Epidermal melanocyte (primary cell): ENCODE data around the gene GRIK4.

ENCODE experiments used
- DNase-seq: peaks from one replicate; pipeline ENCODE4 v3.0.0; 2011; ENCODE audit warnings: low spot score; ENCODE audit not compliant: insufficient read length

Gene GRIK4

GRCh38 chr11:120907971-120908370 lies 396.4 kb downstream of the GRIK4 start:
- DNase-seq = no peak

DNA sequence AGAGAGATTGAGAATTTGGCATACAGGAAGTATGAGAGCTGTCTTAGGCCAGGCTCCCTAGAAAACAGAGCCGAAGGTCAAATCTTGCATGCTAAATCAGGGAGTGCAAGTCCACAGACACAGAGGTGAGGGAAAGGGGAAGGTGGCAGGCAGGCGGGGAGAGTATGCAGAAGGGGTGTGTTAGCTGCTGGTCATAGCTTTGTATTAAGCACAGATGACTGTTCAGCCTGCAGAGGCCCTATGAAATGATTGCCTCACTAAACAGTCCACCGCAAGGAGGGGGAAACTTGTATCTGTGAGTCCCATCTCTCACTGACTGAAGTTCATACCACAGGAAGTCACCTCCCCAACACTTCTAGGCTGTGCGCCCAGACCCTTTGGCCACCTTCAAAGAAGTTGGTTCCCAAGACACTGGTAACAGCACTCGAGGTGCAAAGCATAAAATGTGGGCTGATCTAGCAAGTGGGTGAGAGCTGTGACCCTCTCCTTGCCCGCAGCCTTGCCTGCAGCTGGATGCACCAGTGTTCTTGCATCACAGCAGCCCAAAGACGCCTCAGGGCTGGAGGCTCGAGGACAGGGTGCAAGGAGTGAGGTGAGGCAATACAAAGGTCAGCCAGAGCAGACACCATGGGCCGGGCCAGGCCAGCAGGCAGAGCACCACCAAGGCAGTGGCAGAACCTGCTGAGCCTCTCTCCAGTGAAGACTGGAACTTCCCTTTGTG lies 397.1 kb downstream of the GRIK4 start:
- DNase-seq = no peak

DNA sequence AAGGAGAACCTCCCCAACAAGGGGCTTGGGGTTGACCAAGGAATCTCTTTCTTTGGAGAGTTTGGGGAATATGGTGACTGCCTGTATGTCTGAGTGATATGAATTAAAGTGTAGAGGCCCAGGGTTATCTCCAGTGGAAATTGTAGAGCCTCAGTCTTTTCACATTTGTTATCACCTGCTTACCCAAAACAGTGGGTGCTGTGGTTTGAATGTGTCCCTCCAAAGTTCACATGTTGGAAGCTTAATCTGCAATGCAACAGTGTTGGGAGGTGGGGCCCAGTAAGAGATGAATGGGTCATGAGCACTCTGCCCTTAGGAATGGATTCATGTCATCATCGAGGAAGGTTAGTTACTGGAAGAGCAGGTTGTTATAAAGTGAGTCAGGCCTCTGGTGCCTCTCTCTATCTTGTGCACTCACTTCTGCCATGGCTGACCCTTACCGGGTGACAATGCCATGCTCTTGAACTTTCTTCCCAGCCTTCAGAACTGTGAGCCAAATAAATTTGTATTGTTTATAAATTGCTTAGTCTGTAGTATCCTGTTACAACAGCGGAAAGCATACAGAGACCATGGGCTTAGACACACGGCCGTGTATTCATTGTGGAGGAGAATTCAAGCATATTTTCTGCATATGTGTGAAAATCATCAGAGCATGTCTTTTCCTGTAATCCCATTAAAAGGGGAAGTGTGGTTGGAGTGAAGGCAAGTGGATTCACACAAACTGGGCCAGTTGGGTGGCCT lies 398.3 kb downstream of the GRIK4 start:
- DNase-seq = no peak

GRCh38 chr11:120911943-120912342 lies 400.4 kb downstream of the GRIK4 start:
- no peak for DNase-seq

DNA sequence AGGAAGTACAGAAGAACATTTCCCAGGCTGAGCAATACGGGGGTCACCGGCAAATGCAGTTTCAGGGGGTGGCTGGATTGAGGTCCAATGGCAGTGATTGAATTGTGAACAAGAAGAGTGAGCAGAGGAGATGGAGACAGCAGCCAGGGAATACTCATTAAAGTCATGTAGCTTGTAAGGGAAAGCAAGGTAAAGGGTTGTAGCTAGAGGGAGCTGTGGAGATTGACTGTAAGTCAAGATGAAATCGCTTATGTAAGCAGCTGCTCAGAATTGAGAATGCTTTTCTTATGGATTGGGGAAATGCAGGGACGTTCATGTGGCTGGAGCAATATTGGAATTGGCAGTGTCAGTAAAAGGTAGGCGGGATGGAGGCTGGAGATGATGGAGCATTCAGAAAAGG lies 401.0 kb downstream of the GRIK4 start:
- no peak for DNase-seq

- DNase-seq = no peak
These were observed 401.4 kb downstream of the GRIK4 start for GRCh38 chr11:120912915-120913314.

- DNase-seq = no peak
These were observed 402.5 kb downstream of the GRIK4 start for GRCh38 chr11:120914021-120914420.

GRCh38 chr11:120914601-120915000 lies 403.1 kb downstream of the GRIK4 start:
- DNase-seq = no peak

DNA sequence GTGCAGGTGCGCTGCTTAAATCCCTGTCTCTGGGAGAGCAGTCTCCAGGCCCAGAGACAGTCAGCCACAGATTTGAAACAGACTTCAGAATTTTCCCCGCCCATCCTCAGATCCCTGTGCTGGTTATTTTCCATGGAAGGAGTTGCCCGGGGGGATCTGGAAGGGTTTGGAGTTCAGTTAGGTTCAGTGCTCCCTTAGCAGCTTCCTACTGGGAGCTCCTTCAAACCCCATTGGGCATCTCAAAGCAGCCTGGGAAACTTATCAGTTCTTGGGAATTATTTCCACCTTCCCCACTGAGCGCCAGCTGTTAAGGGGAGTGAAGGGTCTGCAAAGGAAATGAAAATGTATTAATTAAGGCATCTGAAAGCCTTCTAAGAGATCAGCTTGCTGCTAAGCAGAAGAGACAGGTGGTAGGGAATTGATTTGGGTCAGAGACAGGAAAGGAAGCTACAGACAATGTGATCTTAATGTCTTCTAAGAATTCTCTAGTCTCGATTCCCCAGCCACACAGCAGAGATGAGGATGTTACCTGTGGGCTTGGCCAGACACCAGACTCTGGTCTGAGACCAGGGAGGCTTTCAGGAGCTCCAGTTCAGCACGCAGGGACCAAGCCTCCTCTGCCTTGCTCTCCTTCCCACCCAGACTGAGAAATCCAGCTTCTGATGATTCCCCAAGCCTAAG lies 406.2 kb downstream of the GRIK4 start:
- no peak for DNase-seq

GRCh38 chr11:120918257-120918656 lies 406.7 kb downstream of the GRIK4 start:
- DNase-seq = no peak

- no peak for DNase-seq
These were observed 407.5 kb downstream of the GRIK4 start for GRCh38 chr11:120919045-120919444.

GRCh38 chr11:120919566-120919965 lies 408.0 kb downstream of the GRIK4 start:
- no peak for DNase-seq

DNA sequence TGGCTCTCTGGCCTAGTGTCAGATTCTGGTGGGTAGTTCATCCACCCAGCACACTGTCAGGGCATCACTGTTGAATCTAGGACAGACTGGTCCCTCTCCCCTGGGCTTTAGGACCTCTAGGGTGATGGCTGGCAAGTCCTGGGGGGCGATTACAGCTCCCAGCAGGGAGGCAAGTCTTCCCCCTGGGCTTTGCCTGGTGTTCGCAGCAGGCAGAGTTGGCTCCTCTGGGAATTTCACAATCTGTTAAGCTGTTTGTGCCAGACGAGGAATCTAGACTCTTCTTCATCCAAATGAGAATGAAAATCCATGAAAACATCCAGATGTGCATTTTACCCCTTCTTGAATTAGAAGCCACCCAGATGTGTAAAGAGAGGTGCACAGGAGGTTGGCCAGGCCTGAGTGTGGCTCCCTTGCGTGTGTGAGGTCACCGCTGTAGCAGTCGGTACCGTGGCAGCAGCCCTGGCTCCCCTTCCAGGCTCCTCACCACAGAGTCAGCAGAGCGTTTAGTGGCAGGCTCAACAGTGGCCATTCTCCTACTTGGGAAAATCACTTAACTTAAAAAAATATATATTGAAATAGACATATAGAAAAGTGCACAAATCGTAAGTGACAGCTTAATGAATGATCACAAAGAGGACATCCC lies 412.4 kb downstream of the GRIK4 start:
- no peak for DNase-seq

- no peak for DNase-seq
These were observed 414.4 kb downstream of the GRIK4 start for GRCh38 chr11:120925944-120926343.

DNA sequence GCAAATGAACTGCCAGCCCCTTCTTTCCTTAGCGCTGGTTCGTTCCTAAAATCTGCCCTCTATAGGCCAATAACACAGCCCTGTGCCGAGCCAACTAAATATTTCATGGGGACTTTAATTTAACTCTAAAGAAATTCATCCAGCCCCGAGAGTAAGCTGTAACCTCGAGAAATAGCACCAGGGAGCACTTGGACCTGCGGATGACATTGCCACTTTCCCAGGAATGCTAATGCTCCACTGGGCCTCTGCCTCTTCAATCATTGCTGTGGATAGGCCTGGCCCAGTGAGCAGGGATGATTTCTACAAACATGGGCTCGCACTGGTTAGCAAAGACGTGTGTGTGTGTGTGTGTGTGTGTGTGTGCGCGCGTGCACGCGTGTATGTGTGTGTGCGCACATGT lies 417.1 kb downstream of the GRIK4 start:
- no peak for DNase-seq

DNA sequence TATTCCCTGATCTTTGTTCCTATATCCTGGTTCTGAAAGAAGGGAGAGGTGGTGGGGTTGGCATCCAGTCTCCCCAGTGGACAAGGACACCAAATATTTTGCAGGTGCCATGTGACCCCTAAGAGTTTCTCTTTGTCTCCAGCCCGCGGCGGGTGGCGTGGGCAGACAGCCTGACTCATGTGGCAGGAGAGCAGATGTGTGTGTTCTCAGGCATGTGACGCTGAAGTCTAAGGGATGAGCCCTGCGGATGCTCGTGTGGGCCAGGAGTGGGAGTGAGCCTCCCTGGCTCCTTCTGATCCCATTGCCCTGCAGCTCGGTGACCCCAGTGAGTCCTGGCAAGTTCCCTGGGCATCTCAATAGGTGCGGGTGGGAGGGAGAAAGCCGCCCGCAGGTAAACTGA lies 417.5 kb downstream of the GRIK4 start:
- no peak for DNase-seq

DNA sequence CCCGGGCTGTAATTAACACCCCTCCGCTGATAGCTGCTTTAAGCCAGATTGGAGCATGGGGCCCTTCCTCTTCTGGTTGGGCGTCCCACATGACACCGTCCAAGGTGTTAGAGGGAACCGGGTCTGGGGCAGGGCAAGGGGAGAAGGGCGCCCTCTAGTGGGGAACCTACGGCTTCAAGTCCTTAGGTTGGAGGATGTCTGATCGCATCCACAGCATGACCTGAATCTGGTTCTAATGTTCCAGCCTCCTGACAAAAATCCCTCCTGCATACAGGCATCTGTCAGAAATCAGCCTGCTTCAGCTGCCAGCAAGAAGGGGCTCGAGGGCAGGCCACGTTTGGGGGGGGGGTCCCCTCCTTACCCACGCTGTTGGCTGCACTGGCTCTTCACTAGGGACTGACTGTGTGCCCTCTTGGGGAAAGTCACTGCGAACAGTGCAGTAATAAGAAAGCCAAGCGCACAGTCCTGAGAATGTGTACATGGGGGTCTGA lies 418.2 kb downstream of the GRIK4 start:
- no peak for DNase-seq

DNA sequence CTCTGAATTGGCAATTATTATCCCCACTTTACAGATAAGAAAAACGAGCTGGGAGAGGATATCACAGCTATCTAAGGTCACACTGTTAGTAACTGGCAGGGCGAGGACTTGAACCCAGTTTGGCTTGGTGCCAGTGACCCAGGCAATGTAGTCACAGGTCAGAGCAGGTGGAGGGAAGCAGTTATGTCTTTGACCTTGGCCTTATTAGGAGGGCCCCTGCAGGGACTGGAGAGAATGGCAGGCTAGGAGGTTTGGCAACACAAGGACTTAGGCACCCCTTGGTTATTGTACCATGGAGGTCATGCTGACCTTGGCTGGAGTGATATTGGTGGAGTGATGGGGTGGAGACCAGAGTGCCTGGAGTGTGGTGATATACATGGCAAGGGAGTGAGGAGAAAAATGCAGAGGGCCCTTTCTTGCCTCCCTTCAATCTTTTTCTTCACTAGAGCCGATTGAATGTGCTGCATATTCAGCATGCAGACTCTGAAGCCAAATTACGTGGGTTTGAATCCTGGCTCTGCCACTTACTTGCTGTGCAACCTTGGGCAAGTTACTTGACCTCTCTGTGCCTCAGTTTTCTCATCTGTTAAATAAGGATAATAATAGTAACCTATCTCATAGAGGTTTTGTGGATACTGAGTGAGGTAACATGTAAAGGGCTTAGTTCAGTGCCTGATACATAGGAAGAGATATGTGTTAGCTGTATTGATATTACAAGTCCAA lies 419.7 kb downstream of the GRIK4 start:
- DNase-seq = no peak

DNA sequence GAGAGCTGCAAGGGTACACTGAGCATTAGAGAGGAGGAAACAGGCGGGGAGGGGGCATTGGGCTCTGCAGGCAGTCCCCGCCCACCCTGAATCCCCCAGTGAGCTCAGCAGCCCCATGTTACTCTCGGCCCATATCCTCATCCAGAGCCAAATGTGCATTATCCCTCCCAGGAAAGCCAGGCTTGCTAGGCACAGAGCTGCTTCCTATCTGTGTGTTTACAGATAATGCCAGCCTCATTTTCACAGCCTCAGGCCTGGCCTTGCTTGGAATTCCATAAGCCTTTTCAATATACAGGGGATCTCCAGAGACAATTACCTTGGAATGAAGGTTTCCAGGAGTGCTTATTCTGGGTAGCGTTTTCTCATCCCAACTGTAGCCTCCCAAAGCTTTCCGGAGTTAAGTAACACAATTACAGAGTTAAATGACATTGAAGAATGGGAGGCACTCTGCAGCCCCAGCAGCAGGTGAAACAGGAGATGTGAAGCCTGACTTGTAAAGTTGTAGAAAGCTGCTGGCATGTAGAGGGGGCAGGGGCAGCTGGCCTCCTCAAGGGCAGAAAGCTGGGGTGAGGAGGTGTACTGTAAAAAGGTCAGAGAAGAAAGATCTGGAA lies 420.9 kb downstream of the GRIK4 start:
- DNase-seq = no peak

DNA sequence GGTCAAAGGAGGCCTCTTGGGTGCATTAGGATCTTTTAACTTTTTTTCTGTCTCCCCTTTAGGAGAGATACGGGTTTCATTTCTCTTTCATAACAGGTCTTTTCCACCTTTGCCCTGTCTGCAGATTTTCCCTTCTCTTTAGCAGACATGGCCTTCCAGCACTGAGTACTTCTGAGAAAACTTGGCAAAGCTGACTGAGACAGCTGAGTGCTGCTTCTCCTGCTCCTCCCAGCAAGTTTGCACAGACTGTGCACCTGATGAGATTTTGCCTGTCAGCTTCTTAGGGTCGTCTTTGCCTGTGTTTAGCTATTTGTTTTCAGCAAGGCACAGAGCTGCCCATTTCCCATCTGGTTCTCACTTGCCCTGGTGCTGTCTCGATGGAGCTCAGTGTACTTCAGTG lies 424.8 kb downstream of the GRIK4 start:
- no peak for DNase-seq

DNA sequence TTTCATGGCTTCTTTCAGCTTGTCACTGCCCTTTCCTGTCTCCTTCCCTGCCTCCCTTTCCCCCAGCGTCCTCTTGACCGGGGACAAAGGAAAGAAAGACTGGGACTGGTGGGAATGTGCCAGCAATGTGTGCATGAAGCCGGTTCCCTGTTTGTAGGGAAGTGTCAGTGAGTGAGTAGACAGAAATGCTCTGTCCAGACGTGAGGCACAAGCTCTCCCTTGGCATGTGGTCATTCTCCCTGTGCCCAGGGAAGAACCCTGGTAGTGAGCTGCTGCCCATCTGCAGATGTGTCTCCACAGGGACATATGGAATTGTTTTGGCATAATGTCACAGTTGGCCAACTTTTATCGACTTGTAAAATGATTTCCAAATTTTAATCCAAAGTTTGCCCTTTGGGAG lies 426.0 kb downstream of the GRIK4 start:
- no peak for DNase-seq
